GM12892 (cell line): ENCODE measurements around the gene EML1.

ENCODE experiments used
- POLR2A ChIP-seq: IDR thresholded peaks from 2 replicates; pipeline ENCODE4 v1.6.1; 2011; ENCODE audit warnings: low read depth, low read length, control low read depth
- POLR2AphosphoS5 ChIP-seq: IDR thresholded peaks from 2 replicates; pipeline ENCODE4 v1.6.1; 2011; ENCODE audit warnings: low read depth, low read length, control low read depth

DNA sequence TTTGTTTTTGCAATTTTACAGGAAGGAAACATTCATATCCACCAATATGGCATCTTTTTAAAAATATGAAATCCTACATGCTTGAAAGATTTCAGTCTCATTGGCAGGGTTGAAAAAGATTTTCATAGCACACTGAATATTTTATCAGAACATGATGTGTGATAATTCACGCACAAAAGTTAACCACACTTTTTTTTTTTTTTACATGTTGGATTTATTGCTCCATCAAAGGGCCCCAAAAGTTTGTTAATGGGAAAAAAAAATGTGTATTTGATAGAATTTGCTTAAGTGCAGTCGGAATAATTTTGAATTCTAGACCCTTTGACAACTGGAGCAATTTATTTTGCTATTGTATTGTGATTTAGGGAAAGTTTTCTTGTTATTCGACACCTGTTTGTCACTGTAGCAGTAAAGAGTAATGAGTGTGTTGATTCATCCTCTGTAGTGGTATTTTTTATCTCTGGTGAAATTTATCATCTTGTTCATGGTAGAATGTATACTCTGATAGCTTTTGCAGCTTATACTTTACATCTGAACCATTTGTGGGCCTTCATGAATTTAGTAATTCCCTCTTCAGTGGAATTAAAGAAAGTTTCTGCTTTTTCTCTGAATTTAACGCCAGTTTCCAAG is 1.1 kb downstream of the EML1 start:
- no peak for TF ChIP-seq POLR2AphosphoS5
- no peak for TF ChIP-seq POLR2A
